ENCODE results near the gene SLAMF6. TPM values are rescaled to one million over a fixed set of nuclear protein-coding genes. Genes with fewer than 3 reads are reported as not detected.

SLAMF6 gene
- total and polyA plus RNA-seq, 10 of the 15 experiments (the other 5 are each of a cell fraction or from before 2014, with no cell fraction given), result 20.5 to 89.6 (median 36.5) TPM

DNA sequence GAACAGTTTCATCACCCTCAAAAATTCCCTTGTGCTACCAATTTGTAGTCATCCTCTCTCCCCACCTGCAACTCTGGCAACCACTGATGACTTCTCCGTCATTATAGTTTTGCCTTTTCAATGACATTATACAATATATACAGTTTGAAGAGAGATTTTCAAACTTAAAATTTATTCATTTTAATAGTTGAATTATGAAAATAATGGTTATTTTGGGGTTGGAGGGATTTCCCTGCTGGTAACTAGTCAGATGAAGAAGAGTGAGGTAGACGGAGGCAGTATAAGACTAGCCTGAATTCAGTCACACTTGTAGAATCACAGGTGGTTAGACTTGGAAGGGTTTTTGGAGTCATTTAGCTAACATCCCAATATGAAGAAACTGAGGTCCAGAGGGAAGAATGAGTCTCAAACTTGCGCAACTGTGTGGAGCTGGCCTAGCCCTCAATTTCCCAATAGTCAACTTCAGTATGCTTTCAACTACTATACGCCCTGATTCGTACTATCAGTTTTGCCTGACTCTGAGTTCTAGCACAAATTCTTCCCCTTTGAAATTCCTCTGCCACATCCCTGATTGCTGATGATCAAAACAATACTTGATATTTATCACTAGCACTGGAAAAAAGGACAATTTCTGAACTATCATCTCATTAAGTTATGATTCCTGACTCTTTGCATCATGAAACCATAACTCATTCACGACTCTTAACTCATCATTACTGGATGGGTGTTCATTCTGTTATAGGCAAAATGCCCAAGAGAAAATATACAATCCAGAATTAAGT is 68.5 kb downstream of the SLAMF6 start (continued):
- TF ChIP-seq, protein P1, sequence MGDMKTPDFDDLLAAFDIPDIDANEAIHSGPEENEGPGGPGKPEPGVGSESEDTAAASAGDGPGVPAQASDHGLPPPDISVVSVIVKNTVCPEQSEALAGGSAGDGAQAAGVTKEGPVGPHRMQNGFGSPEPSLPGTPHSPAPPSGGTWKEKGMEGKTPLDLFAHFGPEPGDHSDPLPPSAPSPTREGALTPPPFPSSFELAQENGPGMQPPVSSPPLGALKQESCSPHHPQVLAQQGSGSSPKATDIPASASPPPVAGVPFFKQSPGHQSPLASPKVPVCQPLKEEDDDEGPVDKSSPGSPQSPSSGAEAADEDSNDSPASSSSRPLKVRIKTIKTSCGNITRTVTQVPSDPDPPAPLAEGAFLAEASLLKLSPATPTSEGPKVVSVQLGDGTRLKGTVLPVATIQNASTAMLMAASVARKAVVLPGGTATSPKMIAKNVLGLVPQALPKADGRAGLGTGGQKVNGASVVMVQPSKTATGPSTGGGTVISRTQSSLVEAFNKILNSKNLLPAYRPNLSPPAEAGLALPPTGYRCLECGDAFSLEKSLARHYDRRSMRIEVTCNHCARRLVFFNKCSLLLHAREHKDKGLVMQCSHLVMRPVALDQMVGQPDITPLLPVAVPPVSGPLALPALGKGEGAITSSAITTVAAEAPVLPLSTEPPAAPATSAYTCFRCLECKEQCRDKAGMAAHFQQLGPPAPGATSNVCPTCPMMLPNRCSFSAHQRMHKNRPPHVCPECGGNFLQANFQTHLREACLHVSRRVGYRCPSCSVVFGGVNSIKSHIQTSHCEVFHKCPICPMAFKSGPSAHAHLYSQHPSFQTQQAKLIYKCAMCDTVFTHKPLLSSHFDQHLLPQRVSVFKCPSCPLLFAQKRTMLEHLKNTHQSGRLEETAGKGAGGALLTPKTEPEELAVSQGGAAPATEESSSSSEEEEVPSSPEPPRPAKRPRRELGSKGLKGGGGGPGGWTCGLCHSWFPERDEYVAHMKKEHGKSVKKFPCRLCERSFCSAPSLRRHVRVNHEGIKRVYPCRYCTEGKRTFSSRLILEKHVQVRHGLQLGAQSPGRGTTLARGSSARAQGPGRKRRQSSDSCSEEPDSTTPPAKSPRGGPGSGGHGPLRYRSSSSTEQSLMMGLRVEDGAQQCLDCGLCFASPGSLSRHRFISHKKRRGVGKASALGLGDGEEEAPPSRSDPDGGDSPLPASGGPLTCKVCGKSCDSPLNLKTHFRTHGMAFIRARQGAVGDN (IDR thresholded peaks at IDR 0.05), result no peak
- TF ChIP-seq BRCA1 (IDR thresholded peaks at IDR 0.05; ENCODE audit: low read depth, low read length) (no peak), NR2C2 (IDR thresholded peaks at IDR 0.05; ENCODE audit: borderline replicate concordance, control insufficient read depth, insufficient read length, low read depth) (no peak), CREB1 (IDR thresholded peaks at IDR 0.05; ENCODE audit: low read depth) (peak; percentile 73), RAD51 (IDR thresholded peaks at IDR 0.05) (no peak), RAD21 (IDR thresholded peaks at IDR 0.05; ENCODE audit: insufficient read depth, low read depth, low read length) (no peak), HDGF (IDR thresholded peaks at IDR 0.05) (no peak), FOXM1 (IDR thresholded peaks at IDR 0.05; ENCODE audit: low read depth, low read length) (peak; percentile 99), ZBED1 (IDR thresholded peaks at IDR 0.05; ENCODE audit: borderline replicate concordance) (peak; percentile 86), TARDBP (IDR thresholded peaks at IDR 0.05; ENCODE audit: borderline replicate concordance) (no peak), NFYA (IDR thresholded peaks at IDR 0.05; ENCODE audit: borderline replicate concordance, low read depth, low read length) (no peak), JUNB (IDR thresholded peaks at IDR 0.05) (peak; percentile 99), MEF2B (IDR thresholded peaks at IDR 0.05; ENCODE audit: partially characterized antibody, poor library complexity, severe bottlenecking) (no peak), NRF1 (conservative IDR thresholded peaks at IDR 0.05; ENCODE audit: low read depth, low read length) (no peak), JUND (IDR thresholded peaks at IDR 0.05; ENCODE audit: low read depth, low read length) (no peak), NFXL1 (IDR thresholded peaks at IDR 0.05; ENCODE audit: borderline replicate concordance) (no peak), SMAD1 (IDR thresholded peaks at IDR 0.05; ENCODE audit: low read depth, partially characterized antibody) (no peak), ZNF24 (IDR thresholded peaks at IDR 0.05) (no peak), EED (IDR thresholded peaks at IDR 0.05; ENCODE audit: low read depth) (peak; percentile 91), SMC3 (IDR thresholded peaks at IDR 0.05; ENCODE audit: borderline replicate concordance, low read length) (no peak), DPF2 (IDR thresholded peaks at IDR 0.05) (0 out of 2 replicates have a peak, but pooled peaks have one; percentile 18)
- TF ChIP-seq, protein P2, sequence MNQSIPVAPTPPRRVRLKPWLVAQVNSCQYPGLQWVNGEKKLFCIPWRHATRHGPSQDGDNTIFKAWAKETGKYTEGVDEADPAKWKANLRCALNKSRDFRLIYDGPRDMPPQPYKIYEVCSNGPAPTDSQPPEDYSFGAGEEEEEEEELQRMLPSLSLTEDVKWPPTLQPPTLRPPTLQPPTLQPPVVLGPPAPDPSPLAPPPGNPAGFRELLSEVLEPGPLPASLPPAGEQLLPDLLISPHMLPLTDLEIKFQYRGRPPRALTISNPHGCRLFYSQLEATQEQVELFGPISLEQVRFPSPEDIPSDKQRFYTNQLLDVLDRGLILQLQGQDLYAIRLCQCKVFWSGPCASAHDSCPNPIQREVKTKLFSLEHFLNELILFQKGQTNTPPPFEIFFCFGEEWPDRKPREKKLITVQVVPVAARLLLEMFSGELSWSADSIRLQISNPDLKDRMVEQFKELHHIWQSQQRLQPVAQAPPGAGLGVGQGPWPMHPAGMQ (IDR thresholded peaks at IDR 0.05; ENCODE audit: borderline replicate concordance), result no peak
- TF ChIP-seq, protein P3, sequence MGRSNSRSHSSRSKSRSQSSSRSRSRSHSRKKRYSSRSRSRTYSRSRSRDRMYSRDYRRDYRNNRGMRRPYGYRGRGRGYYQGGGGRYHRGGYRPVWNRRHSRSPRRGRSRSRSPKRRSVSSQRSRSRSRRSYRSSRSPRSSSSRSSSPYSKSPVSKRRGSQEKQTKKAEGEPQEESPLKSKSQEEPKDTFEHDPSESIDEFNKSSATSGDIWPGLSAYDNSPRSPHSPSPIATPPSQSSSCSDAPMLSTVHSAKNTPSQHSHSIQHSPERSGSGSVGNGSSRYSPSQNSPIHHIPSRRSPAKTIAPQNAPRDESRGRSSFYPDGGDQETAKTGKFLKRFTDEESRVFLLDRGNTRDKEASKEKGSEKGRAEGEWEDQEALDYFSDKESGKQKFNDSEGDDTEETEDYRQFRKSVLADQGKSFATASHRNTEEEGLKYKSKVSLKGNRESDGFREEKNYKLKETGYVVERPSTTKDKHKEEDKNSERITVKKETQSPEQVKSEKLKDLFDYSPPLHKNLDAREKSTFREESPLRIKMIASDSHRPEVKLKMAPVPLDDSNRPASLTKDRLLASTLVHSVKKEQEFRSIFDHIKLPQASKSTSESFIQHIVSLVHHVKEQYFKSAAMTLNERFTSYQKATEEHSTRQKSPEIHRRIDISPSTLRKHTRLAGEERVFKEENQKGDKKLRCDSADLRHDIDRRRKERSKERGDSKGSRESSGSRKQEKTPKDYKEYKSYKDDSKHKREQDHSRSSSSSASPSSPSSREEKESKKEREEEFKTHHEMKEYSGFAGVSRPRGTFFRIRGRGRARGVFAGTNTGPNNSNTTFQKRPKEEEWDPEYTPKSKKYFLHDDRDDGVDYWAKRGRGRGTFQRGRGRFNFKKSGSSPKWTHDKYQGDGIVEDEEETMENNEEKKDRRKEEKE (IDR thresholded peaks at IDR 0.05), result no peak
- TF ChIP-seq, protein P4, sequence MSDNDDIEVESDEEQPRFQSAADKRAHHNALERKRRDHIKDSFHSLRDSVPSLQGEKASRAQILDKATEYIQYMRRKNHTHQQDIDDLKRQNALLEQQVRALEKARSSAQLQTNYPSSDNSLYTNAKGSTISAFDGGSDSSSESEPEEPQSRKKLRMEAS (IDR thresholded peaks at IDR 0.05; ENCODE audit: low read depth, low read length), result no peak
